HG03442 (cell line): ENCODE data around the gene MRPL37.

Source experiments
- ATAC-seq: cut with Tn5 transposase; IDR thresholded peaks from one replicate; pipeline ENCODE4 v1.9.1; 2021; ENCODE audit warnings: mild to moderate bottlenecking, moderate library complexity; ENCODE audit not compliant: unreplicated experiment

Gene MRPL37

DNA sequence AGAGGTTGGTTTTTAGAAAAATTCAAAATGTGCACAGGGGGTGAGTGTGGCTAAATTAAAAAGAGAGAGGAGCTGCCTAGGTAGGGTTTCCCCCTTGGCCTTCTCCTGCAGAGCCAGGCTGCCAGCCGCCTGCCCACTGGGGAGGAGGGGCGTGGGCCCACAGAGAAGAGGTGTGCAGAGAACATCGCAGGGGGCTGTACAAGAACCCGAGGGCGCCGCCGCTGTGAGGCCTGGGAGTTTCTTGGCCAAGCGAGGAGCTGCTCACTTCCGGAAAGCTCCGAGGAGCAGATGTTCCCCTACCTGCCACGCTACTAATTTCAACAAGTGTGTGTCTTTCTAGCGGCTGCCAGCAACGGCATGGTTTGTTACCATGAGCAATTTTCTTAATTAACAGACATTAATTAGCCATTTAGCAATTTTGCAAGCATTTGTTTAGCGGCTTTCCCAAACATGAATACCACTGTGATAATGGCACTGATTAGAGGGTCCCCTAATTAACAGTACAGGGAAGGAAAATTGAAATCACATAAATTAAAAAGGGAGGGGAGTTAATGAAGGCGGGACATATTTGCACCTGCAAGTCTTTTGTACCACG, 59.7 kb downstream of the MRPL37 start:
- no peak for ATAC-seq

DNA sequence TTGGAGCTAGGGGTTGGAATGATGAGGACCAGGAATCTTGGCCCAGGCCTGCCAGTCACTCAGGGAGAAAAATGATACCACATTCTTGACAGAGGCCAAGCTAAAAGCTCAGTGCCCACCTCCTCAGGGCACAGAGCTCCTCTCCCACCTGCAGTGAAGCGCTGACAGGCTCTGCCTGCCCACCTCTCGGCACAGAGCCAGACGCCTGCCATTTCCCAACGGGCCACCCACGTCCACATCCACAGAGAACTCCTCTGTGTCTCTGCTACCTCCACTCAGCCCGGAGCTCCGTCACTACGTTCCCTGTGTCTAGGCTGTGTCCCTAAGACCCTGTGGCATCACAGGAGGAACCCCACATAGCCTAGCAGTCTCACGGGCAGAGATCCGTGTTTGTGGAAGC, 60.8 kb downstream of the MRPL37 start:
- no peak for ATAC-seq

DNA sequence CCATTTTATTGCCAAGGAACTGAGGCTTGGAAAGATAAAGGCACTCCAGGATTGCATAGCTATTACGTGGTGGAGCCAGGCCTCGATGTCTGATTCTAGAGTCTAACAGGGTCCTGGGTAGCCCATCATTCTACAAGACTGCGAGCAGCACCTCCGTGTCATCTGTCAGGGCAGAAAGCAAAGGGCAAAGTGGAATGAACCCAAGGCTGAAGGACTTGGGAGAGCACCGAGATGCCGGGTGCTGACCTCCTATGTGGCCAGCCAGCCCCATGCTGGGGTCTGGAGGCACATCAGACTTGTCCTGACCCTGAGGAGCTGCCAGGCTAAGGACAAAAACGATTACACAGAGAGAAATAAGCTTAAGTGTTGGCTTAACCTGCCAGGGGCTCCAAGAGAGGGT, 62.3 kb downstream of the MRPL37 start:
- ATAC-seq = no peak

DNA sequence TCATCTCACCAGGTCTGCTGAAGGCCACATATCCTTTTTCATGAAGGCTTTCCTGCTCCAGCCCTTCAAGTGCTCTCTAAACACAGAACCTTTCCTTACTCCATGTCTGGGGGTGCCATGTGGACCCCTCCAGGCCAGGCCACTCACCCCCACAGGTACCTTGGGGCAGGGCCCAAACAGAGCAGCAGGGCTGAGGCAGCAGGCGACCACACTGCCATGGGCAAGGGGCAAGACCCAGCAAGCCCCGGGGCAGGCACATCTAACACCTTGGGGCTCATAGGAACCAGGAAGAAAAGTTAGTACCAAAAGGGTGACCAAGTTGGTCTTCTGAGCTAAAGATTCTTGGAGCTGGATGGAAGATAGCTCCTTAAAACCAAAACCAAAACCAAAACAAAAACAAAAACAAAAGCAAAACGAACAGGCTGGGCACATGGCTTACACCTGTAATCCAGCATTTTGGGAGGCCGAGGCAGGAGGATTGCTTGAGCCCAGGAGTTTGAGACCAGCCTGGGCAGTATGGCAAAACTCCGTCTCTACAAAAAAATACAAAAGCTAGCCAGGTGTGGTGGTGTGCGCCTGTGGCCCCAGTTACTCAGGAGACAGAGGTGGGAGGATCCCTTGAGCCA, 63.7 kb downstream of the MRPL37 start:
- ATAC-seq = no peak

DNA sequence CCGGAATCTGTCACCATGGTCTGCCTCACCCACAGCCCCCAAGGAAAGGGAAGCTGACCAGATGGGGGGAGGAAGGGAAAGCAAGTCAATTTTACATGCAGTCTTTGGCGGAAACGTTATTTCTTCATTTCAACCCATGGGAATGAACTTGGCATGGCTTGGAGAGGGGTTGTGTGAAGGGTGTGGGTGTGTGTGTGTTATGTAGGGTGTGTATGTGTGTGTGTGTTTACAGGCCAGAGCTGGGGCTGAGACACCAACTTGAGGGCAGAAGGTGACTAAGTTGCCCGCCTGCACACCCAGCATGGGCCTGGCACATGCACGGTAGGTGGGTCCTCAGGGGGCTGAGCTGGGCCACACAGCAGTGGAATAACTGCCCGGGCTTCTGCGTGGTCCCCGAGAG, 65.2 kb downstream of the MRPL37 start:
- no peak for ATAC-seq

DNA sequence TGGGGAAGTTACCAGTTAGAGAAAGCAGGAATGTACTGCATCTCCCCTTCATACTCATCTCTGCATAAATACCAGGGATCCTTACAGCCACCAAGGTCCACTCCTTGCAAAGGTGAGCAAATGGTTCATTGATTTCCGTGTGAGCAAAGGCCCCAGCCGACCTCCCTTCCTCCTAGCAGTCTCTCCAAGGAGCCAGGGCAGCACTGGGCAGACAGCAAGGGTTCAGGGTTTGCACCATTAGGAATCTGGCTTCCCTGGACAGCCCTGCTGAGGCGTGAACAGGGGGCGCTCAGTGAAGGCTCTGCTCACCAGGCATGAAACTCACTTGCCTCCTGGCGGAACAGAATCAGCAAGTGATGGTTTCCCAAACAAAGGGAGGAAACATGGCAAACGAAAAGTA, 65.7 kb downstream of the MRPL37 start:
- no peak for ATAC-seq

DNA sequence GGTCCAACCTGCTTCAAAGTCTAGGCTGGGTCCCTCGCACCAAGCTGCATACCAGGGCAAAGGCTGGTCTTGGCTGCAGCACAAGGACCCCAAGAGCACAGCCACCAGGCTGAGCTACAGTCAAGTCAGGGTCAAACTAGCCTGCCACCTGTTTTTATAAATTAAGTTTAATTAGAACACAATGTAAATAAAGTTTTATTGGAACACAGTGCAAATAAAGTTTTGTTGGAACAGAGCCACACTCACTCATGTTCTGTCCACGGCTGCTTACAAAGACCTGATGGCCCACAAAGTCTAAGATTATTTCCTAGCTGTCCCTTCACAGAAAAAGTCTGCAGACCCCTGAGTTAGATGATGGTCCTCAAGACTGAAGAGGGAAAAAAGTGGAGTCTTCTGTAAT, 66.2 kb downstream of the MRPL37 start:
- ATAC-seq = no peak

DNA sequence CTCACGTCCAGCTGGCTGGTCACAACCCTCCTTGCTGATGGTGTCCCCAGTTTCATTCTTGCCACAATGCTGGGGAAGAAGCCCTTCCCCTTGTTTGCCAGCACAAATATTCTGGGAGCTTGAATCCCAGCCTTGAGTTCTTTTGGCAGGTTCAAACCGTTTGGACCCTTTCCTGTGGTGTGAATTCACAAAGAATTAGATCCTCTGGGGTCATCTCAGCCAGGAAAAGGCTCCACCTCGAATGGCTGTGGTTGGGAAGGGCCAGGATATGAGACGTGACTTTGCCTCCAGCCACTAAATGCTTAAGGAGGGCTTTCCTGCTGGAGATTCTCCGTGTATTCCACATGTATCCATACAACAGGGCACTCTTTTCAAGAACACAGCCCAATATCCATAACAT, 66.9 kb downstream of the MRPL37 start:
- no peak for ATAC-seq
